HuH-7.5 (cell line): Measurements from ENCODE around the gene GCNT1.

ENCODE experiments used
- DNase-seq: peaks from one replicate; pipeline ENCODE4 v3.0.0; 2011; ENCODE audit warnings: low spot score

The GCNT1 gene

GRCh38 chr9:76534026-76534425 is 75.0 kb downstream of the GCNT1 start:
- no peak for DNase-seq

GRCh38 chr9:76537150-76537646 is 78.2 kb downstream of the GCNT1 start:
- no peak for DNase-seq

- no peak for DNase-seq
These were observed 80.2 kb downstream of the GCNT1 start for GRCh38 chr9:76539180-76539579.

GRCh38 chr9:76542360-76542759 is 83.4 kb downstream of the GCNT1 start:
- DNase-seq, result no peak

GRCh38 chr9:76545191-76545590 is 86.2 kb downstream of the GCNT1 start:
- DNase-seq, result no peak

- no peak for DNase-seq
These were observed 93.2 kb downstream of the GCNT1 start for GRCh38 chr9:76552181-76552580.

GRCh38 chr9:76552751-76553455 is 93.9 kb downstream of the GCNT1 start:
- no peak for DNase-seq

- no peak for DNase-seq
These were observed 94.7 kb downstream of the GCNT1 start for GRCh38 chr9:76553680-76554079.
